LNCAP (cell line): ENCODE data around the gene EPHB2.

Experiments
- CTCF ChIP-seq: fragments of 450-650 bp; IDR thresholded peaks from 2 replicates; pipeline ENCODE4 v1.5.1; 2017; ENCODE audit warnings: mild to moderate bottlenecking

EPHB2 gene

GRCh38 chr1:22761101-22761500 lies 50.5 kb downstream of the EPHB2 start:
- no peak for TF ChIP-seq CTCF

- no peak for TF ChIP-seq CTCF
These were observed 51.2 kb downstream of the EPHB2 start for GRCh38 chr1:22761821-22762220.

- no peak for TF ChIP-seq CTCF
These were observed 53.0 kb downstream of the EPHB2 start for GRCh38 chr1:22763487-22764200.

- TF ChIP-seq CTCF = no peak
These were observed 57.2 kb downstream of the EPHB2 start for GRCh38 chr1:22767852-22768251.

- TF ChIP-seq CTCF = no peak
These were observed 59.3 kb downstream of the EPHB2 start for GRCh38 chr1:22769932-22770331.

GRCh38 chr1:22772014-22772413 lies 61.4 kb downstream of the EPHB2 start:
- TF ChIP-seq CTCF = no peak

GRCh38 chr1:22773981-22774832 lies 63.6 kb downstream of the EPHB2 start:
- no peak for TF ChIP-seq CTCF
